Measurements from ENCODE around the gene BABAM1. TPM values are rescaled to one million over a fixed set of nuclear protein-coding genes. Genes with fewer than 3 reads are reported as not detected.

BABAM1 gene
- total RNA-seq, 2 donors from 2014 or later = 80.0 to 81.6 TPM

DNA sequence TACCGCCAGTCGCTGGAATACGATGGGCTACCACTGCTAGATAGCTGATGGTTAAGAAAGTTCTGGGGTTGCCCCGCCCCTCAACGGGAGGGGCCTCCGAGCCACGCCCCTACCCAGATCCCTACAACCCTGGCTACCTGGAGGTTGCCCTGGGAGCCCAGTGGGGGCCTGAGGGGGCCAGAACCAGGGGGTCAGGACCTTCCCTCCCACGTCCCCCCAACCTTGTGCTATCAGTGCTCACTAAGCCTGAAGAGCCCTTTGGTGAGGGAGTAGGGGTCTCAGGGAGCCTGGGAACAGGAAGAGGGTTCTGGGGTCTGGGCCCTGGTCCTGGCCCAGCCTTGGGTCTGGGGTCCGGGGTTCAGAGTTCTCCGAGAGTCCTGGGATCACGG is 32.3 kb upstream of the BABAM1 start:
- intact Hi-C loops (cut with DNase I) = no loop called here
- H3K27me3 ChIP-seq (replicated peaks; ENCODE audit: insufficient read depth) = no peaks in the 10 kb centered on the region
- no peak for DNase-seq (ENCODE audit: low spot score)
- H3K27ac ChIP-seq = peak overlapping the region; percentile 81 to 82
- 46% methylated on average over 11 of the region's 11 CpGs for WGBS
- TF ChIP-seq POLR2A (IDR thresholded peaks at IDR 0.05) (no peak), POLR2AphosphoS5 (IDR thresholded peaks at IDR 0.05) (no peak), CTCF (IDR thresholded peaks at IDR 0.05) (no peak)
- H3K4me3 ChIP-seq = peak overlapping the region; percentile 36 to 49
- no peaks in the 10 kb centered on the region for H3K36me3 ChIP-seq
- H3K4me1 ChIP-seq (replicated peaks) = peaks cover 21% of the 10 kb centered on the region
- H3K9me3 ChIP-seq = no peaks in the 10 kb centered on the region

DNA sequence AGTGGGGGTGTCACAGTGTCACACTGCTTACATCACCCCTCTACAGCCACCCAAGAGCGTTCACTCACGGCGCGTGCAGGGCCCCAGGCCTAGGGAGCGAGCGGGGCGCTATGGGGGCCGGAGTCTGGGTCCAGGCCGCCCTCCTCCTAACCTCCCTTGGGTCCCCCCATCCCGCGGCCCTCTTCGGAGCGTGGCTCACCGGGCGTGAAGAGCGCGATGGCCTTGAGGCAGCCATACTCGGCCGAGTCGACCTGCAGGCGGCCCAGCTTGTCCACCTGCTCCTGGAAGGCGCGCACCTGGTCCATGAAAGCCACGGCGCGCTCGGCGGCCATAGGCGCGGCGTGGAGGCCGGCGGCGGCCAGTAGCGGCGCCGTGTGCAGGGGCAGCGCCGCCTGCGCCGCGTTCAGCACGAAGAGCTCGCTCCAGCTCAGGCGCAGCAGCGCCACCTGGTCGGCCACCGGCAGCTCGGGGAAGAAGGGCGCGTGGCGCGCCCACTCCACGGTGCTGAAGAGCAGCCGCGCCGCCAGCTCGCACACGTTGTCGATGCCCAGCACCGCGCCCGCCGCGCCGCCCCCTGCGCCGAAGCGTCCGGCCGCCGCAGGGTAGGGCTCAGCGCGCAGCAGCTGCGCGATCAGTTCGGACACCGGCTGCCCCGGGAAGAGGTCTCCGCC is 31.8 kb upstream of the BABAM1 start:
- no peaks in the 10 kb centered on the region for H3K9me3 ChIP-seq
- peaks cover 21% of the 10 kb centered on the region for H3K4me1 ChIP-seq (replicated peaks)
- H3K4me3 ChIP-seq = peak overlapping the region; percentile 36 to 49
- TF ChIP-seq CTCF (IDR thresholded peaks at IDR 0.05) (peak; percentile 12 to 72 (median 58)), POLR2AphosphoS5 (IDR thresholded peaks at IDR 0.05) (no peak), POLR2A (IDR thresholded peaks at IDR 0.05) (no peak)
- intact Hi-C loops (cut with DNase I) = no loop called here
- no peaks in the 10 kb centered on the region for H3K27me3 ChIP-seq (replicated peaks; ENCODE audit: insufficient read depth)
- H3K36me3 ChIP-seq = no peaks in the 10 kb centered on the region
- WGBS = 6% methylated on average over 37 of the region's 80 CpGs
- peak overlapping the region; percentile 81 to 82 for H3K27ac ChIP-seq
- DNase-seq (ENCODE audit: low spot score) = peak; percentile 67

DNA sequence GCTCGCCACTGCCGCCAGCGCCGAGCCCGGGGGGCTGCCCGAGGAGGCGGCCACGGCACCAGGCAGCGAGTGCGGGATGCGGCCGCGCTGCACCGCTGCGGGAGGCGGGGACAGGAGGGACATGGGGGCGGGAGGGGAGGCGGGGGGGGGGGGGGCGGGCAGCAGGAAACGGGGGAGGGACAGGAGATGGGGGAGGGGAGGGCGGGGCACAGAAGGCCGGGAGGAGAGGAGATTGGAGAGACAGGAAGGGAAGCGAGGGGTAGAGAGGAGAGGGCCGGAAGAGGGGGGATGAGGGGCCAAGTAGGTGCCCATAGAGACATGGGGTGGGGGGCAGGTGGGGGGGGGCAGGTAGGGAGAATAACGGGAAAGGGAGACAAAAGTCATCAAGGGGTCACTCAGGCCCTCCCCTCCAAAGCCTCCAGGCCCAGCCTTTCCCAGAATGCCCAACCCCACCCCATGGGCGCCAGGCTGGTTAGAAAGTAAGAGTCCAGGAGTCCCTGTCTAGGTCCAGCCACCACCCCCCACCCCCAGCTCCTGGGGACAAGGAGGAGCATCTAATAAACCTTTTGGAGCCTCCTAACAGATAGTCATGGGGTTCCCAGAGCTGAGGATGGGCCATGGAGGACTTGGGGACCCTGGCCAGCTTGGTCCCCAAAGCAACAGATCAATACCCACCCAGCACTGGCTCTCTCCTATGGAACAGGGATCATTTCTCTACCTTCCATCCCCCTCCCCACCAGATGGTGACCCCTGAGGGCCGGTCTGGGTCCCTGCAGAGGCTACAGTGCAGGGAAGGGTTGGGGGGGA is 31.1 kb upstream of the BABAM1 start:
- peak overlapping the region; percentile 81 to 82 for H3K27ac ChIP-seq
- H3K4me1 ChIP-seq (replicated peaks) = peaks cover 21% of the 10 kb centered on the region
- peak overlapping the region; percentile 36 to 49 for H3K4me3 ChIP-seq
- no peak for DNase-seq (ENCODE audit: low spot score)
- H3K27me3 ChIP-seq (replicated peaks; ENCODE audit: insufficient read depth) = no peaks in the 10 kb centered on the region
- H3K36me3 ChIP-seq = no peaks in the 10 kb centered on the region
- intact Hi-C loops (cut with DNase I) = no loop called here
- H3K9me3 ChIP-seq = no peaks in the 10 kb centered on the region
- TF ChIP-seq POLR2A (IDR thresholded peaks at IDR 0.05) (no peak), POLR2AphosphoS5 (IDR thresholded peaks at IDR 0.05) (no peak), CTCF (IDR thresholded peaks at IDR 0.05) (no peak)
- WGBS = 10% methylated on average over 16 of the region's 27 CpGs

GRCh38 chr19:17236811-17237543 is 30.3 kb upstream of the BABAM1 start:
- H3K9me3 ChIP-seq = no peaks in the 10 kb centered on the region
- no peaks in the 10 kb centered on the region for H3K36me3 ChIP-seq
- DNase-seq (ENCODE audit: low spot score) = no peak
- WGBS = 81% methylated on average over 18 of the region's 18 CpGs
- H3K4me3 ChIP-seq = no peak overlapping the region
- peaks cover 21% of the 10 kb centered on the region for H3K4me1 ChIP-seq (replicated peaks)
- TF ChIP-seq POLR2AphosphoS5 (IDR thresholded peaks at IDR 0.05) = no peak
- TF ChIP-seq POLR2A (IDR thresholded peaks at IDR 0.05) = no peak
- TF ChIP-seq CTCF (IDR thresholded peaks at IDR 0.05) = no peak
- H3K27me3 ChIP-seq (replicated peaks; ENCODE audit: insufficient read depth) = no peaks in the 10 kb centered on the region
- H3K27ac ChIP-seq = peak overlapping the region in 1 of 2 donors; percentile 81
- intact Hi-C loops (cut with DNase I) = no loop called here

Data from prostate gland (tissue), 2 donors.